ENCODE results near the gene FSIP1.

FSIP1 gene

DNA sequence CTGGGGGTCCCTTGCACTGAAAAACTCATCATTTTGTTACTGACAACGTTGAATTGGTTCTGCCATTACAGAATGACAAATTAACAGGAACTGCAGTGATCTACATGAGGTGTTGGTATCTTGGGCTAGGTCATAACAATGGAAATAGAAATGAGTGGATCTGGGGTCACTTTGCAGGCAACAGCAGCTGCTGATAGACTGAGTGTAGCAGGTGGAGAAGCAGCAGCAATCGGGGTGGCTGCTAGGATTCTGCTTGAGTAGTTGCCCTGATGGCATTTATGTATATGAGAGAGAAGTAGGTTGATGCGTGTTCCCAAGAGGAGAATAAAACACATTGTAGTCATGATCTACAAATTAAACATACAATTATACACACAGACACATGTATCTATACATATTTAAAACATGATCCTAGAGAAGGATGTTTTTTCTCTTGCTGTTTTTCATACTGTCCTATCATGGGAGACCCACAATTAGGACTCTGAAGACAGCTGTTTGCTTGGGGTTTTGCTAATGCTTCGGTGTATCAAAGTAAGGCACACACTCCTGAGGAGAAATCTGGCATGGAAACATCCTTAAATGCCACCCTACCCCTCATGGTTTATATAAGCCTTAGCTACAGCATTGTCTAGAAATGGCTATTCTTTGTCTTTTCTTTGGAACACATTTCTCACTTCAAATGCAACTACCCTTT is 217.5 kb downstream of the FSIP1 start:
- H3K4me3 ChIP-seq (ENCODE audit: low read depth, low read length), result no peak overlapping the region
- TF ChIP-seq CTCF (IDR thresholded peaks at IDR 0.05; ENCODE audit: borderline replicate concordance, insufficient read depth, low read depth, low read length), result no peak

- no peak overlapping the region for H3K4me3 ChIP-seq (ENCODE audit: low read depth, low read length)
- TF ChIP-seq CTCF (IDR thresholded peaks at IDR 0.05; ENCODE audit: borderline replicate concordance, insufficient read depth, low read depth, low read length), result no peak
Measured at GRCh38 chr15:39558421-39558820, 224.2 kb downstream of the FSIP1 start.

DNA sequence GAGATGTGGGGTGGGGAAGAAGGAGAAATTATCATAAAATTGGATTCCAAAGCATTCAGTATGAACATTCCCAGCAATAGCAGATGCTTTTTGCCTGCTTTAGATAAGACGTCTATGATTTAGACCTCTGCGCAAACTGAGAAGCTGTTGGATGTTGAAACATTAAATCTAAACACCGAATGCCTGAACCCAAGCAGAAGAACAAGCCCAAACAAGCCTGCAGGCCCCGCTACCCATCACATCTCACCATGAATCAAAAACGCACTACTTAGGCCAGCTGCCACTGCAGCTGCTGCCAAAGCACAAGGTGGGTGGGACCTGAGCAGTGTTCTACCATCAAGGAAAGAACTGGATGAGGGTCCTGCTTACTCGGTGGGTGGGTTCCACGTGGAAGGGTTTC is 226.2 kb downstream of the FSIP1 start:
- no peak overlapping the region for H3K4me3 ChIP-seq (ENCODE audit: low read depth, low read length)
- TF ChIP-seq CTCF (IDR thresholded peaks at IDR 0.05; ENCODE audit: borderline replicate concordance, insufficient read depth, low read depth, low read length), result no peak

GRCh38 chr15:39555885-39556284 is 226.8 kb downstream of the FSIP1 start:
- TF ChIP-seq CTCF (IDR thresholded peaks at IDR 0.05; ENCODE audit: borderline replicate concordance, insufficient read depth, low read depth, low read length), result no peak
- H3K4me3 ChIP-seq (ENCODE audit: low read depth, low read length), result no peak overlapping the region

GRCh38 chr15:39554746-39555387 is 227.8 kb downstream of the FSIP1 start:
- no peak for TF ChIP-seq CTCF (IDR thresholded peaks at IDR 0.05; ENCODE audit: borderline replicate concordance, insufficient read depth, low read depth, low read length)
- H3K4me3 ChIP-seq (ENCODE audit: low read depth, low read length), result no peak overlapping the region

DNA sequence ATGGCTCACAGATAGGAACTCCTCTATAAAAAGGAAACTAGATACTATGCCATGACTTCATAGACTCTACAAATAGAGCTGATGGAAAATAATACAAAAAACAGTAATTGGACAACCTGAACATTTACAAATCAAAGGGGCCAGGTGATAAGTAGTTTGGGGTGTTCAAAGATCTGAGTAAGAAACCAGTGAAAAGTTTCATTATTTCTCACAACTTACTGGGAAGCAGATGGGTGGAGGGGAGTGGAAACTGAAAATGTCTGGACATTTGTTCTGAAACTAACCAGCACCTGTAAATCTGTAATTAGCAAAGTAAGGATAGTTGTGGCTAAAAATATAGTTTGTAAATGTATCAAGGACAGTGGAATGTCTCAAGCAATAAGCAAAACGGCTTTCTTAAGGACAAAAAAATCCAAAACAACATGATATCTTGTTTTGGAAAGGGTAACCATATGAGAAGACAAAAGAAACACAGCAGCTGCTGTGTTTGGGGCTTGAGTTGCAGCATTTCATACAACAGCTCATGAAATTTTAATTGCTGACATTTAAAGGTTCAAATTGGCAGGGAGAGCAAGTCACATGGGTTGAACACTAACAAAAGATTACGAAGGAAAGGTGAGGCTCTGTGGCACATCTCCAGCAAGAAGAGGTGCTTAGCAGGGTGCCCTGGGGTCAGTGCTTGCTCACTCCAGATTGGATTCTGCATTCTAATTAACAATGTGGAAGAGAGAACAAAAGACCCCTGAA is 228.5 kb downstream of the FSIP1 start:
- TF ChIP-seq CTCF (IDR thresholded peaks at IDR 0.05; ENCODE audit: borderline replicate concordance, insufficient read depth, low read depth, low read length), result no peak
- no peak overlapping the region for H3K4me3 ChIP-seq (ENCODE audit: low read depth, low read length)

Data from GM12875 (cell line).